GM12872 (cell line): ENCODE results near the gene IKBIP.

Experiments
- CTCF ChIP-seq: IDR thresholded peaks from 3 replicates; pipeline ENCODE4 v1.5.1; 2011; ENCODE audit warnings: low read depth, mild to moderate bottlenecking, low read length, moderate library complexity; ENCODE audit not compliant: insufficient read depth

IKBIP gene

DNA sequence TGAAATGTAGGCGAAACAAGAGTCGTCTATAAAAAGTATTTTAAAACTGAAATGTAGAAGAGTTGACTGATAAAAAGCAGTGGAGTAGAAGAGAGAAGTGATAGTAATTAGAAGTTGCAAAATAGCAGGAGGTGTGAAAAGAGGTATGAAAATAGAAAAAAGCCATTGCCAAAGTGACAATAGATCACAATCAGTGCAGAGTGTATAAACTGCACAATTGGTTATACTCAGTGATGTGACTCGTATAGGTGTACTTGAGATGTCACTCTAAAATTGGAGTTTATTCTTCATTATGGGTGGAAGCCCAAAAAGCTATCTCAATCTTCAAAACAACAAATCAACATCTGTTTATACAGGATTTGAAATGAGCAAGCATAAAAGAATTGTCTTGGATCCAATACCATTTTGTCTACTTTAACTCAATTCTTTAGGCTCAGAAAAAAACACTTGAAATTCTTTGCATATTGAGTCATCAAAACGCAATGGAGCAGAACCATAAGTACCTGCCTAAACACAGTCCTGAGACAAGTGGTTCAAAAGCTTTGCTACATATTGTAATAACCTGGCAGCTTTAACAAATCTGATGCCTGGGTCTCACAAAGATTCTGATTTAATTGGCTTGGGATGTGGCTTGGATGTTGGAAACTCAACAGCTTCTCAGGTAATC lies 8.8 kb downstream of the IKBIP start:
- TF ChIP-seq CTCF = no peak

DNA sequence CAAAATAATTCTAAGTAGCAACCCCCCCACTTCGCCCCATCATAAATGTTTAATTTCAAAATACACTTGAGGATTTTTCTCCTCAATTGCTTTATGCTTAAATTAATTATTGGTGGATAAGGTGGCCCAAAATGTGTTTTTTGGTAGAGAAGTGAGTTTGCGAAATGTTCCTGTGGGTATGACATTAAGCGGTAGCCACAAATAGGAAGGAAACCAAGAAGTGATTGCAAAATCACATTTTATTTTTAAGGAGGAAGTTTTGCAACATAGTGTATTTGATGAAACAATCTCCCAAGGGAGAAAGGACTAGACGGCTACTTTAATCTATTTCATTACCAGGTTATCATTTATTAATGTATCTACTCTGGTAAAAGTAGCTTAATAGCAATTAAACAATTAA lies 25.6 kb downstream of the IKBIP start:
- no peak for TF ChIP-seq CTCF

- TF ChIP-seq CTCF = no peak
Observed at GRCh38 chr12:98612696-98613334, 31.8 kb downstream of the IKBIP start.

- no peak for TF ChIP-seq CTCF
Observed at GRCh38 chr12:98610596-98610995, 34.0 kb downstream of the IKBIP start.

DNA sequence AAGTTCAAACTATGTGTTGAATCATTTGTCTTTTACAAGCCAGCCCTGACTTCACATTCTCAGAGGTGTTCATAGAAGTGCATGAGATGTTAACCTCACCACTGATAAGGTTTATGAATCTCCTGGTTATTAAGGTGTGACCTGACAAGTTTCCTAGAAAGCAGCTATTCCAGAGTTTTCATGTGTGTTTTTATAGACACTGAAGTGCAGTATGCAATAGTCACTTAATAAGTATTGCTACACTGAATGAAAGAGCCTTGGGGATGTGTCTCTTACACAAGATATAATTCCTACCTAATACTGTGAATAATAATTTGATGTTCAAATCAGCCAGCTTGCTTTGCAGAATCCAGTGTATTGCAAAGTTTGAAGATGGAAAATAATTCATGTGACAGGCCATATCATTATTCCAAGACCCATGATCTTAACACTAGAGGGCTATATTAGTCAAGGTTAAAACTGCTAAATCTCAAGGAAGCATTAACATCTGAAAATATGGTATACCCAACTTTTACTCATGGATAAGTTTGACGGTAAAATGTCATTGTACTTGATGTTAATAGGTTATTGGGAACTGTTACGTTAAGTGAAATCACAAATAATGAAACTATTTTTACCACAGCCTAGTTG lies 38.1 kb downstream of the IKBIP start:
- TF ChIP-seq CTCF = no peak

DNA sequence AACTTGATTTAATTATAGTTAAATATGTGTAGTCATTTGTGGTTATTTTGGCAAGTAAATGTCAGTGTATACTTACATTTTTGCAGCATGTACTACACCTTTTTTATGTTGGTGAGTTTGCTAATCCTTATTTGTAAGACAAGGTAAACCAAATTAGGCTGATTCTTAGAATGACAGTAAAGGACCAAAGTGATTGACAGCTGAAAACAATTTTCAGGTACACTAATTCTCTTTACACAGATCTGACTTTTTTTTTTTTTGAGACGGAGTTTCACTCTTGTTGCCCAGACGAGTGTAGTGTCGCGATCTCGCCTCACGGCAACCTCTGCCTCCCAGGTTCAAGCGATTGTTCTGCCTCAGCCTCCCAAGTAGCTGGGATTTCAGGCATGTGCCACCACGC lies 42.7 kb downstream of the IKBIP start:
- no peak for TF ChIP-seq CTCF

- no peak for TF ChIP-seq CTCF
Observed at GRCh38 chr12:98595243-98595988, 49.2 kb downstream of the IKBIP start.
